DOHH2 (cell line): ENCODE measurements around the gene KIAA1958.

Experiments used
- H3F3A ChIP-seq: fragments of 200-600 bp; sonication (generic), shearing (Covaris generic); 2 replicates; pipeline ENCODE4 v1.6.0; 2016; ENCODE audit warnings: antibody characterized with exemption, mild to moderate bottlenecking; ENCODE audit not compliant: control insufficient read depth, insufficient read depth
- H3K27ac ChIP-seq: fragments of 200-600 bp; sonication (generic); 2 replicates; pipeline ENCODE4 v1.5.1; 2014; ENCODE audit warnings: low read depth, mild to moderate bottlenecking, low read length, moderate library complexity
- H3K27me3 ChIP-seq: fragments of 200-600 bp; sonication (generic); 2 replicates; pipeline ENCODE4 v1.6.1; 2014; ENCODE audit warnings: mild to moderate bottlenecking, low read length, mixed read lengths; ENCODE audit not compliant: control insufficient read depth
- H3K36me3 ChIP-seq: fragments of 200-600 bp; sonication (generic); 2 replicates; pipeline ENCODE4 v1.6.1; 2014; ENCODE audit warnings: mild to moderate bottlenecking, low read length, moderate library complexity, mixed read lengths; ENCODE audit not compliant: control insufficient read depth
- H3K4me1 ChIP-seq: fragments of 200-600 bp; sonication (generic); 2 replicates; pipeline ENCODE4 v1.6.1; 2014; ENCODE audit warnings: mild to moderate bottlenecking, low read length, mixed read lengths; ENCODE audit not compliant: control insufficient read depth
- H3K4me2 ChIP-seq: fragments of 200-600 bp; sonication (generic); 2 replicates; pipeline ENCODE4 v1.6.0; 2014; ENCODE audit warnings: mild to moderate bottlenecking, low read length, moderate library complexity
- H3K4me3 ChIP-seq: fragments of 200-600 bp; sonication (generic); 2 replicates; pipeline ENCODE4 v1.5.1; 2014; ENCODE audit warnings: mild to moderate bottlenecking, low read length, mixed read lengths
- H3K79me2 ChIP-seq: fragments of 200-600 bp; sonication (generic); 2 replicates; pipeline ENCODE4 v1.6.1; 2014; ENCODE audit warnings: mild to moderate bottlenecking, low read length, mixed read lengths; ENCODE audit not compliant: control insufficient read depth
- H3K9me2 ChIP-seq: fragments of 200-600 bp; sonication (generic); replicated peaks from 2 replicates; pipeline ENCODE4 v1.6.1; 2014; ENCODE audit warnings: mild to moderate bottlenecking, low read length, mixed read lengths; ENCODE audit not compliant: control insufficient read depth
- H3K9me3 ChIP-seq: fragments of 200-600 bp; sonication (generic); 2 replicates; pipeline ENCODE4 v1.6.1; 2014; ENCODE audit warnings: antibody characterized with exemption, low read length, mixed read lengths; ENCODE audit not compliant: control insufficient read depth, insufficient read depth
- H4K20me1 ChIP-seq: fragments of 200-600 bp; sonication (generic); 2 replicates; pipeline ENCODE4 v1.6.0; 2014; ENCODE audit warnings: low read depth, mild to moderate bottlenecking, antibody characterized with exemption, low read length, moderate library complexity; ENCODE audit not compliant: control insufficient read depth, insufficient read depth
- EZH2phosphoT487 ChIP-seq: fragments of 200-600 bp; sonication (generic); IDR thresholded peaks from 2 replicates; pipeline ENCODE4 v1.6.1; 2017; ENCODE audit warnings: borderline replicate concordance, mild to moderate bottlenecking, antibody characterized with exemption, low read length, moderate library complexity, mixed read lengths
- TF ChIP-seq, protein P1 (sequence below): fragments of 200-600 bp; sonication (generic); IDR thresholded peaks from one replicate; pipeline ENCODE4 v1.5.1; 2014; ENCODE audit warnings: antibody characterized with exemption, mild to moderate bottlenecking, low read depth, low read length; ENCODE audit not compliant: poor library complexity, severe bottlenecking

Gene KIAA1958

GRCh38 chr9:112505086-112505485, 18.5 kb downstream of the KIAA1958 start:
- no peak overlapping the region for H3K4me2 ChIP-seq
- TF ChIP-seq, protein P1, sequence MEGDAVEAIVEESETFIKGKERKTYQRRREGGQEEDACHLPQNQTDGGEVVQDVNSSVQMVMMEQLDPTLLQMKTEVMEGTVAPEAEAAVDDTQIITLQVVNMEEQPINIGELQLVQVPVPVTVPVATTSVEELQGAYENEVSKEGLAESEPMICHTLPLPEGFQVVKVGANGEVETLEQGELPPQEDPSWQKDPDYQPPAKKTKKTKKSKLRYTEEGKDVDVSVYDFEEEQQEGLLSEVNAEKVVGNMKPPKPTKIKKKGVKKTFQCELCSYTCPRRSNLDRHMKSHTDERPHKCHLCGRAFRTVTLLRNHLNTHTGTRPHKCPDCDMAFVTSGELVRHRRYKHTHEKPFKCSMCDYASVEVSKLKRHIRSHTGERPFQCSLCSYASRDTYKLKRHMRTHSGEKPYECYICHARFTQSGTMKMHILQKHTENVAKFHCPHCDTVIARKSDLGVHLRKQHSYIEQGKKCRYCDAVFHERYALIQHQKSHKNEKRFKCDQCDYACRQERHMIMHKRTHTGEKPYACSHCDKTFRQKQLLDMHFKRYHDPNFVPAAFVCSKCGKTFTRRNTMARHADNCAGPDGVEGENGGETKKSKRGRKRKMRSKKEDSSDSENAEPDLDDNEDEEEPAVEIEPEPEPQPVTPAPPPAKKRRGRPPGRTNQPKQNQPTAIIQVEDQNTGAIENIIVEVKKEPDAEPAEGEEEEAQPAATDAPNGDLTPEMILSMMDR = no peak
- no peak for TF ChIP-seq EZH2phosphoT487

GRCh38 chr9:112505607-112506006, 19.0 kb downstream of the KIAA1958 start:
- Histone ChIP-seq H3K36me3 (no peaks in the 10 kb centered on the region; the same call in 1 of the 2 replicates), H3K27ac (no peak overlapping the region)

More at GRCh38 chr9:112505086-112505485, 18.5 kb downstream of the KIAA1958 start:
- Histone ChIP-seq H3K27ac (no peak overlapping the region), H3K9me2 (no peaks in the 10 kb centered on the region), H3K4me1 (no peaks in the 10 kb centered on the region), H3K36me3 (no peaks in the 10 kb centered on the region; the same call in 1 of the 2 replicates), H3K79me2 (peaks cover 88% of the 10 kb centered on the region), H3K4me3 (no peak overlapping the region), H3F3A (no peaks in the 10 kb centered on the region), H3K27me3 (no peaks in the 10 kb centered on the region), H3K9me3 (no peaks in the 10 kb centered on the region), H4K20me1 (peaks cover 6% of the 10 kb centered on the region; the same call in 1 of the 2 replicates)

DNA sequence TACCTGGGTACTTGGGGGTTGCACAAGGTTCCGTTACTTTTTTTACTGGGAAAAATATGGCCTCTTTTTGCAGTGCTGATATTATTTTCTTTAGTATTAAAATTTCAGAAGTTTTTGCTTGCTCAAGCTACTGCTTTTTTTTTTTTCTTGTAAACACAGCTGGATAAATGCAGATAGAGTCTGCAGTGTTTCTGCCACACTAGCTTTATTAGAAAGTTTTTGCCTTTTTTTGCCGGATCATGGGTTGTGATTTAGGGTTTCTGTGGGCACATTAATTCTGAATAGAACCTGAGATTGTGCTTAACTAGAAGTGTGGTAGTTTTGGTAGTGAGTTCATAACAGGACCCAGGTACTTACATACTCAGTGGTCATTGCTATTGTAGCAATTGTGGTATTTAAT, 19.9 kb downstream of the KIAA1958 start:
- Histone ChIP-seq H3F3A (no peaks in the 10 kb centered on the region), H3K4me1 (no peaks in the 10 kb centered on the region), H3K4me3 (no peak overlapping the region), H3K9me3 (no peaks in the 10 kb centered on the region), H3K36me3 (no peaks in the 10 kb centered on the region; the same call in 1 of the 2 replicates), H3K27ac (no peak overlapping the region), H3K9me2 (no peaks in the 10 kb centered on the region), H3K27me3 (no peaks in the 10 kb centered on the region), H3K79me2 (peaks cover 90% of the 10 kb centered on the region), H4K20me1 (peaks cover 6% of the 10 kb centered on the region; the same call in 1 of the 2 replicates), H3K4me2 (no peak overlapping the region)
- TF ChIP-seq EZH2phosphoT487 = no peak
- TF ChIP-seq, protein P1 = no peak

More at GRCh38 chr9:112505607-112506006, 19.0 kb downstream of the KIAA1958 start:
- Histone ChIP-seq H4K20me1 (peaks cover 6% of the 10 kb centered on the region; the same call in 1 of the 2 replicates), H3K9me2 (no peaks in the 10 kb centered on the region), H3K4me3 (no peak overlapping the region), H3K4me2 (no peak overlapping the region), H3K9me3 (no peaks in the 10 kb centered on the region), H3F3A (no peaks in the 10 kb centered on the region), H3K4me1 (no peaks in the 10 kb centered on the region), H3K79me2 (peaks cover 90% of the 10 kb centered on the region), H3K27me3 (no peaks in the 10 kb centered on the region)
- no peak for TF ChIP-seq EZH2phosphoT487
- TF ChIP-seq, protein P1 = no peak
